ENCODE results near the gene WDFY2. TPM values are rescaled to one million over a fixed set of nuclear protein-coding genes. Genes with fewer than 3 reads are reported as not detected.

The WDFY2 gene
- total RNA-seq, 1 experiment from 2014 or later: 14.1 TPM

GRCh38 chr13:51742611-51743010, 158.3 kb downstream of the WDFY2 start:
- H4K20me1 ChIP-seq (ENCODE audit: insufficient read depth): no peaks in the 10 kb centered on the region
- H3K9me2 ChIP-seq (ENCODE audit: insufficient read depth): no peaks in the 10 kb centered on the region
- peaks cover 6% of the 10 kb centered on the region; the same call in 1 of the 2 replicates for H3K9me3 ChIP-seq (ENCODE audit: insufficient read depth, low read depth)
- H3K27ac ChIP-seq: no peak overlapping the region
- no peak overlapping the region for H3K4me2 ChIP-seq
- H3K36me3 ChIP-seq (ENCODE audit: low read depth): 0 out of 2 replicates have a peak, but pooled peaks cover 15% of the 10 kb centered on the region
- intact Hi-C loops (cut with micrococcal nuclease; ENCODE audit: unreplicated experiment): no loop called here
- no peaks in the 10 kb centered on the region for H3K27me3 ChIP-seq (ENCODE audit: insufficient read depth, low read depth)
- no peaks in the 10 kb centered on the region for H3K79me2 ChIP-seq (ENCODE audit: low read depth)
- no peak overlapping the region for H3K4me3 ChIP-seq
- BruUV-seq (replicated peaks): no TSS peak
- TF ChIP-seq, protein P1, sequence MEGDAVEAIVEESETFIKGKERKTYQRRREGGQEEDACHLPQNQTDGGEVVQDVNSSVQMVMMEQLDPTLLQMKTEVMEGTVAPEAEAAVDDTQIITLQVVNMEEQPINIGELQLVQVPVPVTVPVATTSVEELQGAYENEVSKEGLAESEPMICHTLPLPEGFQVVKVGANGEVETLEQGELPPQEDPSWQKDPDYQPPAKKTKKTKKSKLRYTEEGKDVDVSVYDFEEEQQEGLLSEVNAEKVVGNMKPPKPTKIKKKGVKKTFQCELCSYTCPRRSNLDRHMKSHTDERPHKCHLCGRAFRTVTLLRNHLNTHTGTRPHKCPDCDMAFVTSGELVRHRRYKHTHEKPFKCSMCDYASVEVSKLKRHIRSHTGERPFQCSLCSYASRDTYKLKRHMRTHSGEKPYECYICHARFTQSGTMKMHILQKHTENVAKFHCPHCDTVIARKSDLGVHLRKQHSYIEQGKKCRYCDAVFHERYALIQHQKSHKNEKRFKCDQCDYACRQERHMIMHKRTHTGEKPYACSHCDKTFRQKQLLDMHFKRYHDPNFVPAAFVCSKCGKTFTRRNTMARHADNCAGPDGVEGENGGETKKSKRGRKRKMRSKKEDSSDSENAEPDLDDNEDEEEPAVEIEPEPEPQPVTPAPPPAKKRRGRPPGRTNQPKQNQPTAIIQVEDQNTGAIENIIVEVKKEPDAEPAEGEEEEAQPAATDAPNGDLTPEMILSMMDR (conservative IDR thresholded peaks at IDR 0.05): no peak
- no peak for TF ChIP-seq EZH2 (IDR thresholded peaks at IDR 0.05; ENCODE audit: low read depth)
- no peak overlapping the region for H2AFZ ChIP-seq
- CTCF ChIA-PET: no interaction called here
- no peaks in the 10 kb centered on the region for H3F3A ChIP-seq (ENCODE audit: insufficient read depth, low read depth)
- POLR2A ChIA-PET (ENCODE audit: unreplicated experiment): interaction anchor here (0.6 kb wide), 1 partner anchor 55 kb away, joined by 3 read pairs; no protein-coding TSS in a partner anchor
- DNase-seq: no peak
- no peaks in the 10 kb centered on the region for H3K4me1 ChIP-seq (replicated peaks; ENCODE audit: insufficient read depth)

GRCh38 chr13:51745243-51745642, 161.0 kb downstream of the WDFY2 start:
- Histone ChIP-seq H3K36me3 (ENCODE audit: low read depth) (peaks cover 31% of the 10 kb centered on the region), H3K27me3 (ENCODE audit: insufficient read depth, low read depth) (no peaks in the 10 kb centered on the region), H3K9me3 (ENCODE audit: insufficient read depth, low read depth) (peaks cover 18% of the 10 kb centered on the region), H3K27ac (no peak overlapping the region), H3K4me1 (replicated peaks; ENCODE audit: insufficient read depth) (no peaks in the 10 kb centered on the region), H2AFZ (no peak overlapping the region), H4K20me1 (ENCODE audit: insufficient read depth) (no peaks in the 10 kb centered on the region), H3K4me2 (no peak overlapping the region), H3K4me3 (no peak overlapping the region), H3F3A (ENCODE audit: insufficient read depth, low read depth) (no peaks in the 10 kb centered on the region), H3K79me2 (ENCODE audit: low read depth) (no peaks in the 10 kb centered on the region), H3K9me2 (ENCODE audit: insufficient read depth) (no peaks in the 10 kb centered on the region)
- no peak for DNase-seq
- intact Hi-C loops (cut with micrococcal nuclease; ENCODE audit: unreplicated experiment): no loop called here
- TF ChIP-seq, protein P1 (conservative IDR thresholded peaks at IDR 0.05): no peak
- TF ChIP-seq EZH2 (IDR thresholded peaks at IDR 0.05; ENCODE audit: low read depth): no peak
- ChIA-PET CTCF (no interaction called here), POLR2A (ENCODE audit: unreplicated experiment) (no interaction called here)
- no TSS peak for BruUV-seq (replicated peaks)

GRCh38 chr13:51746802-51747201, 162.5 kb downstream of the WDFY2 start:
- CTCF ChIA-PET: no interaction called here

More at GRCh38 chr13:51746802-51747201, 162.5 kb downstream of the WDFY2 start:
- no peaks in the 10 kb centered on the region for H3K4me1 ChIP-seq (replicated peaks; ENCODE audit: insufficient read depth)
- no peak overlapping the region for H3K27ac ChIP-seq
- no peaks in the 10 kb centered on the region for H3K9me2 ChIP-seq (ENCODE audit: insufficient read depth)
- peaks cover 31% of the 10 kb centered on the region for H3K36me3 ChIP-seq (ENCODE audit: low read depth)
- H3K27me3 ChIP-seq (ENCODE audit: insufficient read depth, low read depth): no peaks in the 10 kb centered on the region
- intact Hi-C loops (cut with micrococcal nuclease; ENCODE audit: unreplicated experiment): no loop called here
- BruUV-seq (replicated peaks): no TSS peak
- H3F3A ChIP-seq (ENCODE audit: insufficient read depth, low read depth): no peaks in the 10 kb centered on the region
- no peak overlapping the region for H2AFZ ChIP-seq
- H3K79me2 ChIP-seq (ENCODE audit: low read depth): no peaks in the 10 kb centered on the region
- H4K20me1 ChIP-seq (ENCODE audit: insufficient read depth): no peaks in the 10 kb centered on the region
- H3K4me2 ChIP-seq: no peak overlapping the region
- peaks cover 18% of the 10 kb centered on the region for H3K9me3 ChIP-seq (ENCODE audit: insufficient read depth, low read depth)
- no peak overlapping the region for H3K4me3 ChIP-seq
- TF ChIP-seq, protein P1 (conservative IDR thresholded peaks at IDR 0.05): no peak
- TF ChIP-seq EZH2 (IDR thresholded peaks at IDR 0.05; ENCODE audit: low read depth): no peak
- DNase-seq: no peak
- POLR2A ChIA-PET (ENCODE audit: unreplicated experiment): no interaction called here

Measured in PC-9 (cell line).